HG03565 (cell line): Measurements from ENCODE around the gene ANKRD11.
"Not testable (repeated sequence)": the region's sequence is repeated elsewhere in the genome, so short reads cannot be mapped to it uniquely, and the experiment has no call there.

Experiments
- ATAC-seq: cut with Tn5 transposase; IDR thresholded peaks from one replicate; pipeline ENCODE4 v1.9.1; 2021; ENCODE audit warnings: mild to moderate bottlenecking, moderate library complexity; ENCODE audit not compliant: unreplicated experiment

ANKRD11 gene

GRCh38 chr16:89409161-89409711, 81.1 kb downstream of the ANKRD11 start:
- no peak for ATAC-seq

- ATAC-seq: no peak
Measured at GRCh38 chr16:89408315-89408714, 82.0 kb downstream of the ANKRD11 start.

GRCh38 chr16:89407925-89408300, 82.4 kb downstream of the ANKRD11 start:
- no peak for ATAC-seq

- no peak for ATAC-seq
Measured at GRCh38 chr16:89407282-89407924, 83.0 kb downstream of the ANKRD11 start.

GRCh38 chr16:89406277-89406888, 84.0 kb downstream of the ANKRD11 start:
- ATAC-seq: no peak

- ATAC-seq: no peak
Measured at GRCh38 chr16:89404561-89404960, 85.8 kb downstream of the ANKRD11 start.

GRCh38 chr16:89402962-89403361, 87.4 kb downstream of the ANKRD11 start:
- no peak for ATAC-seq

GRCh38 chr16:89401641-89402445, 88.5 kb downstream of the ANKRD11 start:
- ATAC-seq: no peak

- ATAC-seq: no peak
Measured at GRCh38 chr16:89401205-89401604, 89.2 kb downstream of the ANKRD11 start.

- no peak for ATAC-seq
Measured at GRCh38 chr16:89400740-89401139, 89.6 kb downstream of the ANKRD11 start.

GRCh38 chr16:89398924-89399323, 91.4 kb downstream of the ANKRD11 start:
- ATAC-seq: no peak

- ATAC-seq: no peak
Measured at GRCh38 chr16:89397331-89397861, 93.0 kb downstream of the ANKRD11 start.

- ATAC-seq: no peak
Measured at GRCh38 chr16:89396156-89396555, 94.2 kb downstream of the ANKRD11 start.

GRCh38 chr16:89395150-89396142, 94.9 kb downstream of the ANKRD11 start:
- ATAC-seq: no peak

GRCh38 chr16:89393738-89394406, 96.5 kb downstream of the ANKRD11 start:
- no peak for ATAC-seq

GRCh38 chr16:89392881-89393737, 97.3 kb downstream of the ANKRD11 start:
- no peak for ATAC-seq

- not testable (repeated sequence) for ATAC-seq
Measured at GRCh38 chr16:89390224-89390583, 100.2 kb downstream of the ANKRD11 start.

- ATAC-seq: not testable (repeated sequence)
Measured at GRCh38 chr16:89389504-89390223, 100.7 kb downstream of the ANKRD11 start.
